Measurements from ENCODE around the gene LRRC46.

Gene LRRC46

DNA sequence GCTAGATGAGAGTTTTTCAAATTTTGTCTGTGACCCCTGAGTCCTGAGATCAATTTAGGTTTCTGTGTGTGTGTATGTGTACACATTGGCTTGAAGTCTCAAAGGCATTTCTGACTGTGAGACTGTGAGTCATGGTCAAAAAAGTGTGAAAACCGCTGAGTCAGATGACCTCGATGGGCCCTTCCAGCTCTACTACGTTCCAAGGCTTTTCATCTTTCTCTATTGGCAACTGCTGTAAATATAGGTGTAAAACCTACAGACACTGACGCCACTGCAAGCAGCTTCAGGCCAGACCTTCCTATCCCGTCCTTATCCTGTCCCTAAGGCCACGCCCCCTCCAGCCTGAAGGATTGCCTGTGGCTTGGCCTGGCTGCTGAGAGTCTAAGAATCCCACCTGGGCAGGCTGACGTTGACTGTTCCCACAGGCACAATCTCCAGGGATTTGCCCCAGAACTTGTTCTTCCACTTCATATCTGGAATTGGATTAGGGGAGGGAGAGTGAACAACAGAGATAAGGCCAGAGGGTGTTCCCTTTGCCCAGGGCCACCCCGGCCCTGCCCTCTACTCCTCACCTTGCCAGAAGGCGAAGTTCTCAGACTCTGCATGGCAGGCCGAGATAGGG lies 21.2 kb upstream of the LRRC46 start:
- DNase-seq, result no peak

DNA sequence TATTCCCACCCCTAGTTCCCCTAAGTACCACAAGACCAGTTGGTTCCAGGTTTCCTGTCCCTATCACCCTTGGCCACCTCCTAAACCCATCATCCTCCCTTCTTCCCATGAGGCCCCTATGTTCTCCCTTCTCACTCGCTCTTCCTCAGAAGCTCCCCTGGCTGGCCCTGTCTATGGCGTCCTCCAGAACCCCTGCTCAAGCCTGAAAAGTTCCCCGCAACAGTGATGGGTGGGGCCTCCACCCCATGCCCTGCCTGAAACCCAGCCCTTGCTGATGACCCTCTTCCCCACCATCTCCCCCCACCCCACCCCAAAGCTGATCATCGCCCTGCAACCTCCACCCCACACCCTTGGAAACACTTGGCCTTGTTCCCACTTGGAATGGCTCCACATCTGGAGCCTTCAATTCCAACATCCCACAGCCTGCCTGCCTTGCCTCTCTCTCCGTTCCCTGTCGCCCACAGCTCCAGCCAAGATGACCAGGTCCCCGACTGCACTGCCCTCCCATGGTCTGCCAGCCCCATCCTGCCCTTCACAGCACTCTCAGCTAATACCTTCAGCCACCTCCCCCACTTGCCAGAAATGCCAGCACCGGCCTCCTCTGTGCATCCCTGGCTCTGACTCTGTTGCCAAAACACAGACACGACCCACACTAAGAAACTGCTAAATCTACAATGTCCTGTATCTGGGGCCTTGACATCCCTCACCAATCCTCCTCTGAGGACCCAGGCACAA lies 20.4 kb upstream of the LRRC46 start:
- peak; percentile 16 for DNase-seq

DNA sequence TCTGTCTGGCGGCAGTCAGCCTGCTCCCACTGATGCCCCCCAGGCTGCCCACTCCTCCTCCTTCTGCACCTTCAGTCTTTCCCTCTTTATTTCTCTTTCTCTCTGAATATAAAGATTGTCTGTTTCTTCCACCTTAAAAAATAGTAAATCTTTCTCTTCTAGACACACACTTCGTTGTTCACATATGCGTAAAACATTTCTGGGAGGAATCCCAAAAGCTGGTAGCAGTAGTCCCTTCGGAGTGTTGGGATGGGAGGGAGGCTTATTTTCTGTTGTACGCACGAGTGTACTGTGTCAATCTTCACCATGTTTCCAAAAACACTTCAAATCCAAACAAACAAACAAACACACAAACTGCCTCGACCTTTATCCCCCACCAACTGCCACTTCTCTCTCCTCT lies 19.8 kb upstream of the LRRC46 start:
- no peak for DNase-seq

- DNase-seq, result peak; percentile 10
Measured at GRCh38 chr17:47812146-47812920, 19.1 kb upstream of the LRRC46 start.

DNA sequence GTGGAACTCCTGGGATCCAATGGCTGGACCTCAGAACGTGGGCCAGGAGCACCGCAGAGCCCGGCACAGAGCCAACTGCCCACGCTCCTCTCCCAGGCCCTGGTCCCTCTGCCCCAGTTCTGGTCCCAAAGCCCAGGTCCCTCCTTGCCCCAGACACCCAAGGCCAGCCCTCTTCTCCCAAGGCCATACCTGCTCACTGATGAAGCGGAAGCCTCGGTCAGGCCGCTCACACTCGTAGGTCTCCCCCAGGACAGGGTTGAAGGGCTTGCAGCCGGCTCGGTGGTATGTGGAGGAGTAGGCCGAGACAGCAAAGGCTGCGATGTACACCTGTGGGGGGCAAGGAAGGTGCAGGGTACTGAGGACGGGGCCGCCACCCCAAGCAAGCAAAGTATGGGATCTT lies 18.4 kb upstream of the LRRC46 start:
- DNase-seq, result peak; percentile 7

DNA sequence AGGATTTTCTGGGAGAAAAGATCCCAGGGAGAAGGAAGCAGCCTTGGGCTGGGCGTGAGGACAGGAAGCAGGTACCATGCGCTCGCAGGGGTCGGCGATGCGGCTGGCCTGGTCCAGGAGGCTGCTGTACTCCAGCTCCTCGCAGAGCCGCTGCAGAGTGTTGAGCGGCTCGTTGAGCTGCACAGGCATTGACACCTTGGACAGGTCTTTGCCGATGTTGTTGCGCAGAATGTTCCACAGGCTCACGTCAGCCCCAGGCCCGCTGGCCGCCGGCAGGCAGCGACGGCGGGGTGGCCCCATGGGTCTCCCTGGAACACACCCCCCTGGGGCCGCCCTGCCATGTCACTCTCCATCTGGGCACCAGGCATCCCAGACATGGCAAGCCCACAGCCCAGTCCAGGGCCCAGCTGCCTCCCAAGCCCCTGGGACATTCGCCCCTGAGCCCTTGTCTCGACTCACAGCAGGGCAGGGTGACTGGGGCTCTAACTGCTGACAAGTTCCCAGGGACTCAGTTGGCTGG lies 17.9 kb upstream of the LRRC46 start:
- DNase-seq, result peak; percentile 11

GRCh38 chr17:47815106-47815918 lies 16.2 kb upstream of the LRRC46 start:
- no peak for DNase-seq

DNA sequence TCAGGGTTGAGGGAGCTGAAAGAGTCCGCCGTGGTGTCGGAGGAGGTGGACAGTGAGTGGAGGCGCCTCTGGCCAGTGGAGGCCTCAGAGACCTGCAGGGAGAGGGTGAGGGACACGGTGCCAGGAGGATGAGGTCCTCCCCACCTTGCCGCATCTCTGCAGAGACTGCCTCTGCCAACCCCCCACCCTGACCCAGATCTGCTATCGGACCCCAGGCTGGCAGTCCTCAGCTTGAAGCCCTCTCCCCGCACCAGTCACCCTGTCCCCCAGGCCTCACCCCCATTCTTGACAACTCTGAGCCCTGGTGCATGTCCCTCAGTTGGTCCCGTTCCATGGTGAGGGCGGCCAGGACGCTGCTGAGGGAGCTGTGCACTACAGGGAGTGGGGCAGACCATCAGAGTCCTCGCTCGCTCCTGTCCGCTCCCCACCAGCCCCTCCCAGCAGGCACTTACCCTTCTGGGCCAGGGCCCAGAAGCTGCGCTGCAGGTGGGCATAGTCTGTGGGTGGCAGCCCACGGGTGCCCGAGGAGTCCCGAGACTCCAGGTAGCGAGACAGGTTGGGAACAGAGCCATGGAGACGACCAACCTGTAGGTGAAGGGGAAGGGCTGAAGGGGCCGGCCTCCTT lies 15.2 kb upstream of the LRRC46 start:
- no peak for DNase-seq

- no peak for DNase-seq
Measured at GRCh38 chr17:47816947-47817346, 14.5 kb upstream of the LRRC46 start.

GRCh38 chr17:47818002-47818695 lies 13.3 kb upstream of the LRRC46 start:
- no peak for DNase-seq

DNA sequence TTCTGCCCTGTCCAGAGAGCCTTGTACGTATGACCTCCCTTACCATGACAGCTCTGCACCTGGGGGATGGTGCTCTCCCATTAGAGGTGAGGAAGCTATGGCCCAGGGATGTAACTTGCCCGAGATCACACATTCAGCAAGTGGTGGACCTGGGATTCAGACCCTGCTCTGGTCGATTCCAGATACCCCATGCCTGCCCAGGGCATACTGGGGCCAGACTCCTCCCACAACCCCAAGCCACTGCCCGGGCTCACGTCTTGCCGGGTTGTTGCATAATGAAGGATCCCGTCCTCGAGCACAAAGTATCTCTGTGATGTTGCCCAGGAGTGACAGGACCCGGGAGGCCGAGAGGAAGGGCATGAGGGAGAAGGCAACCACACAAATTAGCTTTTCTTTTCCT lies 12.0 kb upstream of the LRRC46 start:
- no peak for DNase-seq

- DNase-seq, result no peak
Measured at GRCh38 chr17:47820033-47820789, 11.3 kb upstream of the LRRC46 start.

DNA sequence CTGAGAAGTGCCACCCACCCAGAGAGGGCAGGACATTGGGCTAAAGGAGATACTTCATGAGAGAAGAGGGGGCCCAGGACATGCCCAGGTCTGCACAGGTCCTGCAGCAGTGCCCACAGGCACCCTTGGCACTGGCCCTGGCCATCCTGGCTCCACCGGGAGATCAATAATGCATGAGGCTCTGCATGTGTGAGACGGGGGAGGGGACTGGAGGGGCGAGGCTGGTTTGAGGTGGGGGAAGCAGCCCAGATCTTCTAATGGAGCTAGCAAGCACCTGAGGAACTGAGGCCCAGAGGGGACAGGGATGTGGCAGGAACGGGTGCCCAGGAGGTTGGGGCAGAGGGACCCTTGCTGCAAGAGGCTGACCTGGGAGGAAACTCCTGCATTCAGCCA lies 10.4 kb upstream of the LRRC46 start:
- DNase-seq, result no peak

GRCh38 chr17:47821424-47822391 lies 9.8 kb upstream of the LRRC46 start, which contains the start of gene OSBPL7:
TSS of gene OSBPL7 (minus strand) at chr17:47821794. CDS start at chr17:47820278, 1,516 bp downstream.
- peak; percentile 90 for DNase-seq

DNA sequence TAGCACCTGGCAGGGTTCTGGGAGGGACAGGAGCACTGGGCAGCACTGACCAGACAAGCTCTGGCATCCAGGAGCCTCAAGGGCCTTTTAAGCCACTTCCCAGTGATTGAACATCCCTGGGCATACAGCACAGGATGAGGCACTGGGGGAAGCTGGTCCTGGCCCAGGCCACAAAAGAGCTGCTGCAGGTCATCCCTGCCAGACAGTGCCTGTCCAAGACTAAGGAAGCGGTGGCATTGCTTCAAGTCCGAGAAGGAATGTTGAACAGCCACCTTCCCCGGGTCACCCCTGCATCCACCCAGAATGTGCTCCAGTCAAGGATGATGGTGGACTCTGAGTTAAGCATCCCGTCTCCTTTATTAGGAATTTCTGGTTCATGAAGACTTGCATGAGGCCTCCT lies 8.7 kb upstream of the LRRC46 start:
- no peak for DNase-seq

DNA sequence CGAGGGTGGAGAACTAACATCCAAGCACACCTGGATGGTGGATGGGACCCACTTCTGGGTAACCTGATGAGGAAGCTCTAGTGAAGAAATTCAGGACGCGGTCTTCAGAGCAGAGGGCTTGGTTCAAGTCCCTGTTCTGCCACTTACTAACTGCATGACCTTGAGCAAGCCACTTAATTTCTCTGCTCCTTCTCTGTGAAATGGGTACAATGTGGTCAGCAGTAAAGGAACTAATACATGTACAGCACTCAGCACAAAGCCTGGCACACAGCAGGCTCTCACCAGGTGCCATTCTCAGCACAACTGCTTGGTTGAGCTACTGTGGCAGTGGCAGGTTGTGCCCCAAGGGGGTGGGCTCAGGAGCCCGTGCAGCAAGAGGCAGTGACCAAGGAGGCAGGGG lies 8.0 kb upstream of the LRRC46 start:
- no peak for DNase-seq

- no peak for DNase-seq
Measured at GRCh38 chr17:47829870-47830269, 1.6 kb upstream of the LRRC46 start.

DNA sequence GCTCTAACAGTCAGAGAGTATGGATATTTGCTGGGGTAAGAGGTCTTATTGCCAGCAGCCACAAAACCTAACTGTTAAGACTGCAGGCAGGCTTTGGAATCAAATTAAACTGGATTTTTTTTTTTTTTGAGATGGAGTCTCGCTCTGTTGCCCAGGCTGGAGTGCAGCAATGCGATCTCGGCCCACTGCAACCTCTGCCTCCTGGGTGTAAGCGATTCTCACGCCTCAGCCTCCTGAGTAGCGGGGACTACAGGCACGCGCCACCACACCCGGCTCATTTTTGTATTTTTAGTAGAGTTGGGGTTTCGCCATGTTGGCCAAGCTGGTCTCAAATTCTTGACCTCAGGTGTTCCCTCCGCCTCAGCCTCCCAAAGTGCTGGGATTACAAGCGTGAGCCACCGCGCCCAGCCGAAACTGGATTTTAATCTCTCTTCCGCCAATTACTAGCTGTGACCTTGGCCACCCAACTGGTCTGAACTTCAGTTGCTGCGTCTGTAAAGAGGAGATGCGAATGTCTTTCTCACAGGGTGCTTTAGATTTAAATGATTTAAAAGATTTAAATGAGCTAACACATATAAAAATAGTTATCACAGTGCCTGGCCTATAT lies 971 bp upstream of the LRRC46 start:
- DNase-seq, result no peak

GRCh38 chr17:47831934-47832327 lies 461 bp downstream of the LRRC46 start:
- no peak for DNase-seq

Data from femur (tissue), 1 donor.